Right lobe of liver (tissue), 4 donors: Measurements from ENCODE around the gene TBC1D2B.

Experiments
- POLR2A ChIP-seq: fragments of 450-650 bp; IDR thresholded peaks from one replicate; pipeline ENCODE4 v1.6.1; 2017; ENCODE audit warnings: antibody characterized with exemption, mild to moderate bottlenecking
- TF ChIP-seq, protein P1 (sequence below), 4 donors: fragments of 200-600 bp in 3 of 4; fragments of 450-650 bp in 1 of 4; IDR thresholded peaks; one replicate each; pipeline versions ENCODE4 v1.5.1 to v1.8.0; 2016 to 2022; ENCODE audit warnings: antibody characterized with exemption in 4 of 4, mild to moderate bottlenecking in 2 of 4
- donor health status: DM: no; HTN: no; CAD: no.
- donor health status: DM: no; HTN: no; CAD: no.
- donor health status: DM: no; HTN: yes; CAD: no.

GRCh38 chr15:78109156-78109555, 31.6 kb upstream of the TBC1D2B start:
- TF ChIP-seq, protein P1, sequence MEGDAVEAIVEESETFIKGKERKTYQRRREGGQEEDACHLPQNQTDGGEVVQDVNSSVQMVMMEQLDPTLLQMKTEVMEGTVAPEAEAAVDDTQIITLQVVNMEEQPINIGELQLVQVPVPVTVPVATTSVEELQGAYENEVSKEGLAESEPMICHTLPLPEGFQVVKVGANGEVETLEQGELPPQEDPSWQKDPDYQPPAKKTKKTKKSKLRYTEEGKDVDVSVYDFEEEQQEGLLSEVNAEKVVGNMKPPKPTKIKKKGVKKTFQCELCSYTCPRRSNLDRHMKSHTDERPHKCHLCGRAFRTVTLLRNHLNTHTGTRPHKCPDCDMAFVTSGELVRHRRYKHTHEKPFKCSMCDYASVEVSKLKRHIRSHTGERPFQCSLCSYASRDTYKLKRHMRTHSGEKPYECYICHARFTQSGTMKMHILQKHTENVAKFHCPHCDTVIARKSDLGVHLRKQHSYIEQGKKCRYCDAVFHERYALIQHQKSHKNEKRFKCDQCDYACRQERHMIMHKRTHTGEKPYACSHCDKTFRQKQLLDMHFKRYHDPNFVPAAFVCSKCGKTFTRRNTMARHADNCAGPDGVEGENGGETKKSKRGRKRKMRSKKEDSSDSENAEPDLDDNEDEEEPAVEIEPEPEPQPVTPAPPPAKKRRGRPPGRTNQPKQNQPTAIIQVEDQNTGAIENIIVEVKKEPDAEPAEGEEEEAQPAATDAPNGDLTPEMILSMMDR (IDR thresholded peaks at IDR 0.05): no peak
- no peak for TF ChIP-seq POLR2A
